HEK293 (cell line): ENCODE measurements around the gene INS.

Experiments
- CTCF ChIA-PET: fragments of 350-600 bp; formaldehyde crosslinking; extraction: SDS; loops from one replicate; lab custom pipeline; 2021; ENCODE audit warnings: antibody characterized with exemption; lab: Yijun Ruan, JAX
- POLR2A ChIA-PET: fragments of 300-600 bp; formaldehyde crosslinking; extraction: SDS; loops from one replicate; lab custom pipeline; 2020; ENCODE audit warnings: antibody characterized with exemption, inconsistent platforms; lab: Yijun Ruan, JAX
- H3K27ac ChIP-seq: fragments of 200-500 bp; sonication (Bioruptor generic); 2 replicates; pipeline ENCODE4 v1.5.1; 2014; ENCODE audit warnings: low read depth, low read length, control low read depth, inconsistent platforms; ENCODE audit errors: extremely low read depth
- H3K36me3 ChIP-seq, 2 experiments: fragments of 200-500 bp in 1 of 2; sonication (Bioruptor generic) in 1 of 2; 1 replicate in 1 of 2; 2 replicates in 1 of 2; pipeline ENCODE4 v1.5.1; 2014 to 2017; ENCODE audit warnings: inconsistent platforms in 2 of 2, low read length in 2 of 2; ENCODE audit not compliant: control insufficient read depth in 2 of 2, insufficient read depth in 1 of 2
- H3K4me1 ChIP-seq: fragments of 200-500 bp; sonication (Bioruptor generic); 2 replicates; pipeline ENCODE4 v1.5.1; 2014; ENCODE audit warnings: mild to moderate bottlenecking, low read length, inconsistent platforms; ENCODE audit not compliant: control insufficient read depth, insufficient read depth
- H3K4me3 ChIP-seq: 2 replicates; pipeline ENCODE4 v1.5.1; 2011; ENCODE audit warnings: low read depth, mild to moderate bottlenecking, control low read depth, low read length, moderate library complexity
- H3K9me3 ChIP-seq: fragments of 200-500 bp; sonication (Bioruptor generic); 2 replicates; pipeline ENCODE4 v1.5.1; 2014; ENCODE audit warnings: low read depth, low read length, inconsistent platforms; ENCODE audit not compliant: control insufficient read depth, insufficient read depth
- GLI2 ChIP-seq: fragments of 450-650 bp; formaldehyde crosslinking; IDR thresholded peaks from 2 replicates; pipeline ENCODE4; 2017; ENCODE audit warnings: missing biosample characterization, missing genetic modification characterization, low read depth, borderline replicate concordance
- MYNN ChIP-seq: fragments of 450-650 bp; formaldehyde crosslinking; IDR thresholded peaks from 2 replicates; pipeline ENCODE4 v1.5.1; 2016; ENCODE audit warnings: missing biosample characterization, missing genetic modification characterization, borderline replicate concordance
- MZF1 ChIP-seq: fragments of 450-650 bp; formaldehyde crosslinking; IDR thresholded peaks from 2 replicates; pipeline ENCODE4 v1.5.1; 2017; ENCODE audit warnings: missing biosample characterization, missing genetic modification characterization, borderline replicate concordance
- ZFHX2 ChIP-seq: fragments of 450-650 bp; formaldehyde crosslinking; conservative IDR thresholded peaks from 2 replicates; pipeline ENCODE4 v1.5.1; 2016; ENCODE audit warnings: missing biosample characterization, missing genetic modification characterization
- ZNF114 ChIP-seq: fragments of 450-650 bp; formaldehyde crosslinking; IDR thresholded peaks from 2 replicates; pipeline ENCODE4 v1.5.0; 2017; ENCODE audit warnings: missing biosample characterization, missing genetic modification characterization
- ZNF311 ChIP-seq: fragments of 450-650 bp; formaldehyde crosslinking; IDR thresholded peaks from 2 replicates; pipeline ENCODE4 v1.5.1; 2017; ENCODE audit warnings: missing biosample characterization, missing genetic modification characterization, borderline replicate concordance
- ZNF514 ChIP-seq: fragments of 450-650 bp; formaldehyde crosslinking; IDR thresholded peaks from 2 replicates; pipeline ENCODE4 v1.5.1; 2016; ENCODE audit warnings: missing biosample characterization, missing genetic modification characterization
- ZNF529 ChIP-seq: fragments of 450-650 bp; formaldehyde crosslinking; IDR thresholded peaks from 2 replicates; pipeline ENCODE4 v1.5.1; 2017; ENCODE audit warnings: missing genetic modification characterization, missing biosample characterization; ENCODE audit not compliant: insufficient replicate concordance
- ZNF548 ChIP-seq: fragments of 450-650 bp; formaldehyde crosslinking; IDR thresholded peaks from 2 replicates; pipeline ENCODE4 v1.5.1; 2016; ENCODE audit warnings: missing biosample characterization, missing genetic modification characterization
- ZNF610 ChIP-seq: fragments of 450-650 bp; formaldehyde crosslinking; IDR thresholded peaks from 2 replicates; pipeline ENCODE4 v1.5.1; 2016; ENCODE audit warnings: missing biosample characterization, missing genetic modification characterization, borderline replicate concordance
- TF ChIP-seq, protein P1 (sequence below): fragments of 450-650 bp; formaldehyde crosslinking; IDR thresholded peaks from 2 replicates; pipeline ENCODE4 v1.5.1; 2017; ENCODE audit warnings: missing biosample characterization, missing genetic modification characterization
- TF ChIP-seq, protein P2 (sequence below): fragments of 450-650 bp; formaldehyde crosslinking; IDR thresholded peaks from 2 replicates; pipeline ENCODE4 v1.5.1; 2017; ENCODE audit warnings: missing biosample characterization, missing genetic modification characterization
- TF ChIP-seq, protein P3 (sequence below): fragments of 450-650 bp; formaldehyde crosslinking; IDR thresholded peaks from 2 replicates; pipeline ENCODE4 v1.5.1; 2016; ENCODE audit warnings: missing biosample characterization, missing genetic modification characterization

The INS gene

GRCh38 chr11:2128511-2129307, 32.3 kb downstream of the INS start:
- Histone ChIP-seq H3K9me3 (no peaks in the 10 kb centered on the region), H3K36me3 (peaks cover 0 to 9% of the 10 kb centered on the region in 2 experiments; a peak in 1 of 3 replicates), H3K27ac (no peak overlapping the region)
- CTCF ChIA-PET: interaction anchor here (0.7 kb wide), 1 partner anchor 475 kb away, joined by 4 read pairs; no protein-coding TSS in a partner anchor
- TF ChIP-seq GLI2: no peak
- no peak for TF ChIP-seq ZNF548 (tag by site-specific recombination)
- no peak for TF ChIP-seq MZF1
- TF ChIP-seq ZNF311: no peak
- no peak for TF ChIP-seq MYNN (tag by site-specific recombination)
- TF ChIP-seq, protein P1, sequence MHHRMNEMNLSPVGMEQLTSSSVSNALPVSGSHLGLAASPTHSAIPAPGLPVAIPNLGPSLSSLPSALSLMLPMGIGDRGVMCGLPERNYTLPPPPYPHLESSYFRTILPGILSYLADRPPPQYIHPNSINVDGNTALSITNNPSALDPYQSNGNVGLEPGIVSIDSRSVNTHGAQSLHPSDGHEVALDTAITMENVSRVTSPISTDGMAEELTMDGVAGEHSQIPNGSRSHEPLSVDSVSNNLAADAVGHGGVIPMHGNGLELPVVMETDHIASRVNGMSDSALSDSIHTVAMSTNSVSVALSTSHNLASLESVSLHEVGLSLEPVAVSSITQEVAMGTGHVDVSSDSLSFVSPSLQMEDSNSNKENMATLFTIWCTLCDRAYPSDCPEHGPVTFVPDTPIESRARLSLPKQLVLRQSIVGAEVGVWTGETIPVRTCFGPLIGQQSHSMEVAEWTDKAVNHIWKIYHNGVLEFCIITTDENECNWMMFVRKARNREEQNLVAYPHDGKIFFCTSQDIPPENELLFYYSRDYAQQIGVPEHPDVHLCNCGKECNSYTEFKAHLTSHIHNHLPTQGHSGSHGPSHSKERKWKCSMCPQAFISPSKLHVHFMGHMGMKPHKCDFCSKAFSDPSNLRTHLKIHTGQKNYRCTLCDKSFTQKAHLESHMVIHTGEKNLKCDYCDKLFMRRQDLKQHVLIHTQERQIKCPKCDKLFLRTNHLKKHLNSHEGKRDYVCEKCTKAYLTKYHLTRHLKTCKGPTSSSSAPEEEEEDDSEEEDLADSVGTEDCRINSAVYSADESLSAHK: no peak
- TF ChIP-seq, all 188 proteins: peak for 0
- Histone ChIP-seq H3K4me3 (no peak overlapping the region), H3K4me1 (no peaks in the 10 kb centered on the region)
- POLR2A ChIA-PET: no interaction called here

GRCh38 chr11:2128130-2128510, 32.9 kb downstream of the INS start:
- H3K27ac ChIP-seq: no peak overlapping the region
- ChIA-PET CTCF (interaction anchor here (0.7 kb wide), 1 partner anchor 474 kb away, joined by 4 read pairs; no protein-coding TSS in a partner anchor), POLR2A (no interaction called here)
- H3K9me3 ChIP-seq: no peaks in the 10 kb centered on the region
- H3K36me3 ChIP-seq: peaks cover 0 to 9% of the 10 kb centered on the region in 2 experiments; a peak in 1 of 3 replicates
- no peaks in the 10 kb centered on the region for H3K4me1 ChIP-seq
- H3K4me3 ChIP-seq: no peak overlapping the region
- TF ChIP-seq ZFHX2 (tag by site-specific recombination) (0 out of 2 replicates have a peak, but pooled peaks have one; percentile 29), ZNF514 (tag by site-specific recombination) (no peak)

GRCh38 chr11:2127482-2128129, 33.4 kb downstream of the INS start:
- Histone ChIP-seq H3K4me1 (no peaks in the 10 kb centered on the region), H3K27ac (no peak overlapping the region), H3K9me3 (no peaks in the 10 kb centered on the region), H3K4me3 (no peak overlapping the region), H3K36me3 (peaks cover 0 to 9% of the 10 kb centered on the region in 2 experiments; a peak in 1 of 3 replicates)
- ChIA-PET CTCF (interaction anchor here (0.7 kb wide), 1 partner anchor 764 kb away, joined by 5 read pairs; no protein-coding TSS in a partner anchor), POLR2A (no interaction called here)
- TF ChIP-seq, protein P2, sequence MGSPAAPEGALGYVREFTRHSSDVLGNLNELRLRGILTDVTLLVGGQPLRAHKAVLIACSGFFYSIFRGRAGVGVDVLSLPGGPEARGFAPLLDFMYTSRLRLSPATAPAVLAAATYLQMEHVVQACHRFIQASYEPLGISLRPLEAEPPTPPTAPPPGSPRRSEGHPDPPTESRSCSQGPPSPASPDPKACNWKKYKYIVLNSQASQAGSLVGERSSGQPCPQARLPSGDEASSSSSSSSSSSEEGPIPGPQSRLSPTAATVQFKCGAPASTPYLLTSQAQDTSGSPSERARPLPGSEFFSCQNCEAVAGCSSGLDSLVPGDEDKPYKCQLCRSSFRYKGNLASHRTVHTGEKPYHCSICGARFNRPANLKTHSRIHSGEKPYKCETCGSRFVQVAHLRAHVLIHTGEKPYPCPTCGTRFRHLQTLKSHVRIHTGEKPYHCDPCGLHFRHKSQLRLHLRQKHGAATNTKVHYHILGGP (tag by site-specific recombination): no peak
- no peak for TF ChIP-seq ZNF610 (tag by site-specific recombination)
- TF ChIP-seq, protein P3, sequence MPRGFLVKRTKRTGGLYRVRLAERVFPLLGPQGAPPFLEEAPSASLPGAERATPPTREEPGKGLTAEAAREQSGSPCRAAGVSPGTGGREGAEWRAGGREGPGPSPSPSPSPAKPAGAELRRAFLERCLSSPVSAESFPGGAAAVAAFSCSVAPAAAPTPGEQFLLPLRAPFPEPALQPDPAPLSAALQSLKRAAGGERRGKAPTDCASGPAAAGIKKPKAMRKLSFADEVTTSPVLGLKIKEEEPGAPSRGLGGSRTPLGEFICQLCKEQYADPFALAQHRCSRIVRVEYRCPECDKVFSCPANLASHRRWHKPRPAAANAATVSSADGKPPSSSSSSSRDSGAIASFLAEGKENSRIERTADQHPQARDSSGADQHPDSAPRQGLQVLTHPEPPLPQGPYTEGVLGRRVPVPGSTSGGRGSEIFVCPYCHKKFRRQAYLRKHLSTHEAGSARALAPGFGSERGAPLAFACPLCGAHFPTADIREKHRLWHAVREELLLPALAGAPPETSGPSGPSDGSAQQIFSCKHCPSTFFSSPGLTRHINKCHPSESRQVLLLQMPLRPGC (tag by site-specific recombination): no peak
- TF ChIP-seq ZNF529 (tag by site-specific recombination): no peak
- no peak for TF ChIP-seq ZNF114
